ENCODE results near the gene FREM2.

FREM2 gene

DNA sequence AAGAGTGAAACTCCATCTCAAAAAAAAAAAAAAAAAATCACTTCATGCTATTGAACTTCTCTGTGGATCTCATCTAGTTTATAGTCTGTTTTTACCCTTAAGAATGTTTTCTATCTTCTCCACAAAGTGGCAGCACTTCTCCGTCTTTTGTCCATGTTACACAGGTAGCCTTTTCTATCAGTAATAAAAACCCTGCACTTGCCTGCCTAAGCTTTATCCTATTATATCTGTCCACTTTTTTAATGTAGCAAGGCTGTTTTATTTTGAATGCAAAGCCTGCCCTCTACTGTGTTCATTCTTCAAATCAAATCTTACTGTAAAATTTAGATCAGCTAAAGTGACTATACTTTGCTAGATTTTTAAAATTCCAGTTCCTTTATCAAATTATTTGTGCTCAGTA is 179.8 kb downstream of the FREM2 start:
- Histone ChIP-seq H3K4me2 (ENCODE audit: low read depth, low read length) (no peak overlapping the region), H3F3A (ENCODE audit: insufficient read depth, low read length) (no peaks in the 10 kb centered on the region), H3K9me3 (replicated peaks; ENCODE audit: insufficient read depth, low read length) (no peaks in the 10 kb centered on the region), H2AFZ (ENCODE audit: low read length) (no peak overlapping the region), H3K27ac (ENCODE audit: low read length) (no peak overlapping the region), H3K9me2 (replicated peaks; ENCODE audit: insufficient read depth, low read length) (no peaks in the 10 kb centered on the region), H4K20me1 (ENCODE audit: insufficient read depth, low read length) (no peaks in the 10 kb centered on the region), H3K4me1 (ENCODE audit: low read length) (no peaks in the 10 kb centered on the region), H3K27me3 (replicated peaks; ENCODE audit: insufficient read depth, low read length) (no peaks in the 10 kb centered on the region), H3K79me2 (ENCODE audit: low read length) (no peaks in the 10 kb centered on the region), H3K36me3 (replicated peaks; ENCODE audit: insufficient read depth, low read length) (no peaks in the 10 kb centered on the region), H3K9ac (ENCODE audit: low read length) (no peak overlapping the region), H3K4me3 (ENCODE audit: low read length) (no peak overlapping the region)
- DNase-seq: no peak
- TF ChIP-seq, protein P1, sequence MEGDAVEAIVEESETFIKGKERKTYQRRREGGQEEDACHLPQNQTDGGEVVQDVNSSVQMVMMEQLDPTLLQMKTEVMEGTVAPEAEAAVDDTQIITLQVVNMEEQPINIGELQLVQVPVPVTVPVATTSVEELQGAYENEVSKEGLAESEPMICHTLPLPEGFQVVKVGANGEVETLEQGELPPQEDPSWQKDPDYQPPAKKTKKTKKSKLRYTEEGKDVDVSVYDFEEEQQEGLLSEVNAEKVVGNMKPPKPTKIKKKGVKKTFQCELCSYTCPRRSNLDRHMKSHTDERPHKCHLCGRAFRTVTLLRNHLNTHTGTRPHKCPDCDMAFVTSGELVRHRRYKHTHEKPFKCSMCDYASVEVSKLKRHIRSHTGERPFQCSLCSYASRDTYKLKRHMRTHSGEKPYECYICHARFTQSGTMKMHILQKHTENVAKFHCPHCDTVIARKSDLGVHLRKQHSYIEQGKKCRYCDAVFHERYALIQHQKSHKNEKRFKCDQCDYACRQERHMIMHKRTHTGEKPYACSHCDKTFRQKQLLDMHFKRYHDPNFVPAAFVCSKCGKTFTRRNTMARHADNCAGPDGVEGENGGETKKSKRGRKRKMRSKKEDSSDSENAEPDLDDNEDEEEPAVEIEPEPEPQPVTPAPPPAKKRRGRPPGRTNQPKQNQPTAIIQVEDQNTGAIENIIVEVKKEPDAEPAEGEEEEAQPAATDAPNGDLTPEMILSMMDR (IDR thresholded peaks at IDR 0.05; ENCODE audit: low read length): no peak
- TF ChIP-seq EZH2phosphoT487 (IDR thresholded peaks at IDR 0.05; ENCODE audit: low read length): no peak
- no peak for TF ChIP-seq EZH2 (optimal IDR thresholded peaks at IDR 0.05; ENCODE audit: low read depth, low read length)

DNA sequence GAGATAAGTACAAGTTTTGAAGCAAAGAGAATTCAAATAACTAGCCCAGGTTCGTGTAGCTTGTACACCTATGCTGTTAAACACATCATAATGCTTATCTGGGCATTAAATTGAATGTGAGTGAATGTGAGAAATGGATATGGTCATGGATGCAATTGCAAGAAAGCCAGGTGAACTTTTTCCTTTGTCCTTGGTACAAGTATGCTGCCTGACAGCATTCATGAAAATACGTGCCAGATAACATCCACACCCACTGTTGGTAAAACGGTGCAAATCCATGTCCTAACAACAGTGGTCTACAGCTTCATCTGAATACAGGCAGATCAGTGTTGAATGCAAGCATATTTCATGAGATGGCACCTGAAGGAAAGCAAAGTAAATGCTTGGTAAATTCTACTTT is 181.5 kb downstream of the FREM2 start:
- H3K4me3 ChIP-seq (ENCODE audit: low read length): no peak overlapping the region
- no peaks in the 10 kb centered on the region for H3K4me1 ChIP-seq (ENCODE audit: low read length)
- H3K79me2 ChIP-seq (ENCODE audit: low read length): no peaks in the 10 kb centered on the region
- no peak overlapping the region for H3K27ac ChIP-seq (ENCODE audit: low read length)
- H4K20me1 ChIP-seq (ENCODE audit: insufficient read depth, low read length): no peaks in the 10 kb centered on the region
- H3K27me3 ChIP-seq (replicated peaks; ENCODE audit: insufficient read depth, low read length): no peaks in the 10 kb centered on the region
- TF ChIP-seq EZH2 (optimal IDR thresholded peaks at IDR 0.05; ENCODE audit: low read depth, low read length) (no peak), EZH2phosphoT487 (IDR thresholded peaks at IDR 0.05; ENCODE audit: low read length) (no peak)
- TF ChIP-seq, protein P1 (IDR thresholded peaks at IDR 0.05; ENCODE audit: low read length): no peak
- no peak overlapping the region for H3K9ac ChIP-seq (ENCODE audit: low read length)
- no peaks in the 10 kb centered on the region for H3F3A ChIP-seq (ENCODE audit: insufficient read depth, low read length)
- no peak for DNase-seq
- no peaks in the 10 kb centered on the region for H3K9me2 ChIP-seq (replicated peaks; ENCODE audit: insufficient read depth, low read length)
- H2AFZ ChIP-seq (ENCODE audit: low read length): no peak overlapping the region
- no peaks in the 10 kb centered on the region for H3K36me3 ChIP-seq (replicated peaks; ENCODE audit: insufficient read depth, low read length)
- no peak overlapping the region for H3K4me2 ChIP-seq (ENCODE audit: low read depth, low read length)
- no peaks in the 10 kb centered on the region for H3K9me3 ChIP-seq (replicated peaks; ENCODE audit: insufficient read depth, low read length)

DNA sequence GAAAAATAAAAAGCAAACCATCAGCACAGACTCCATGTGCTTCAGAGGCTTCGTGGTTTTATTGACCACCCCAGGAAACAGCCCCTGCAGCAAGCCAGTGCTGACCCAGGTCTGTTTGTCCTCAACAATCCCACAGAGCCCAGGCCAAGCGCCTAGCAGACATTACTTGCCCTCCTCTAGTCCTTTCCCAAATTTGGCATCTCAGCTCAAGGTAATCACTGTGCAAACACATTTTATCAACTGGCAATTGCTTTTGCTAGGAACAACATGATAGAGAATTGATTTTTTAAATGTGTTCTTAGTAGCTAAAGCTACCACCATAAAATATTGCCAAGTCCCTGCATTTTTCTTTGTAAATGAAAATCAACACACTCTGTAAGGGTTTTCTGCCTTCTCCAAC is 182.0 kb downstream of the FREM2 start:
- Histone ChIP-seq H3K27me3 (replicated peaks; ENCODE audit: insufficient read depth, low read length) (no peaks in the 10 kb centered on the region), H3K4me3 (ENCODE audit: low read length) (no peak overlapping the region), H3K9ac (ENCODE audit: low read length) (no peak overlapping the region), H3K4me1 (ENCODE audit: low read length) (no peaks in the 10 kb centered on the region), H3K36me3 (replicated peaks; ENCODE audit: insufficient read depth, low read length) (no peaks in the 10 kb centered on the region), H3K79me2 (ENCODE audit: low read length) (no peaks in the 10 kb centered on the region), H2AFZ (ENCODE audit: low read length) (no peak overlapping the region), H4K20me1 (ENCODE audit: insufficient read depth, low read length) (no peaks in the 10 kb centered on the region), H3K9me2 (replicated peaks; ENCODE audit: insufficient read depth, low read length) (no peaks in the 10 kb centered on the region), H3K4me2 (ENCODE audit: low read depth, low read length) (no peak overlapping the region), H3K27ac (ENCODE audit: low read length) (no peak overlapping the region), H3K9me3 (replicated peaks; ENCODE audit: insufficient read depth, low read length) (no peaks in the 10 kb centered on the region), H3F3A (ENCODE audit: insufficient read depth, low read length) (no peaks in the 10 kb centered on the region)
- TF ChIP-seq EZH2 (optimal IDR thresholded peaks at IDR 0.05; ENCODE audit: low read depth, low read length) (no peak), EZH2phosphoT487 (IDR thresholded peaks at IDR 0.05; ENCODE audit: low read length) (no peak)
- TF ChIP-seq, protein P1 (IDR thresholded peaks at IDR 0.05; ENCODE audit: low read length): no peak
- no peak for DNase-seq

All from MM.1S (cell line).